Stimulated activated naive CD8-positive, alpha-beta T cell treated with anti-CD3 and anti-CD28 coated beads, Interleukin-15, Interleukin-2, amounts not matched to agents 100 U/mL and 50 U/mL, for 24 hours (primary cell): Measurements from ENCODE around the gene BCAS1.
"Not testable (repeated sequence)": the region's sequence is repeated elsewhere in the genome, so short reads cannot be mapped to it uniquely, and the experiment has no call there.

Experiments
- ATAC-seq: fragments of 150-1000 bp; cut with Tn5 transposase; one replicate; pipeline ENCODE4 v1.10.0; 2021
- DNase-seq: peaks from one replicate; pipeline ENCODE4 v3.0.0; 2021

Gene BCAS1

GRCh38 chr20:54015496-54015895 lies 54.9 kb downstream of the BCAS1 start:
- DNase-seq, result no peak
- no peak for ATAC-seq

GRCh38 chr20:54014293-54014926 lies 56.0 kb downstream of the BCAS1 start:
- DNase-seq (no peak), ATAC-seq (no peak)

GRCh38 chr20:54013471-54013870 lies 56.9 kb downstream of the BCAS1 start:
- DNase-seq (no peak), ATAC-seq (no peak)

GRCh38 chr20:54011346-54011745 lies 59.0 kb downstream of the BCAS1 start:
- DNase-seq, result no peak
- ATAC-seq, result no peak

GRCh38 chr20:54006216-54006615 lies 64.2 kb downstream of the BCAS1 start:
- DNase-seq, ATAC-seq: not testable (repeated sequence)

GRCh38 chr20:54005524-54005923 lies 64.9 kb downstream of the BCAS1 start:
- ATAC-seq, result no peak
- DNase-seq, result no peak

- DNase-seq, result no peak
- peak; percentile 57 for ATAC-seq
Observed at GRCh38 chr20:54004445-54004844, 65.9 kb downstream of the BCAS1 start.

- no peak for DNase-seq
- ATAC-seq, result no peak
Observed at GRCh38 chr20:54002741-54003140, 67.7 kb downstream of the BCAS1 start.

GRCh38 chr20:54002056-54002575 lies 68.3 kb downstream of the BCAS1 start:
- ATAC-seq (no peak), DNase-seq (no peak)

GRCh38 chr20:54000914-54001313 lies 69.5 kb downstream of the BCAS1 start:
- ATAC-seq, result no peak

GRCh38 chr20:54000262-54000661 lies 70.1 kb downstream of the BCAS1 start:
- no peak for ATAC-seq
- DNase-seq, result no peak

More at GRCh38 chr20:54000914-54001313, 69.5 kb downstream of the BCAS1 start:
- no peak for DNase-seq

- DNase-seq, result no peak
- ATAC-seq, result no peak
Observed at GRCh38 chr20:53999077-53999476, 71.3 kb downstream of the BCAS1 start.

GRCh38 chr20:53996584-53997486 lies 73.6 kb downstream of the BCAS1 start:
- ATAC-seq, result no peak

GRCh38 chr20:53995949-53996348 lies 74.4 kb downstream of the BCAS1 start:
- DNase-seq, result no peak
- ATAC-seq, result no peak

More at GRCh38 chr20:53996584-53997486, 73.6 kb downstream of the BCAS1 start:
- DNase-seq, result no peak

GRCh38 chr20:53994088-53994487 lies 76.3 kb downstream of the BCAS1 start:
- DNase-seq (no peak), ATAC-seq (no peak)

GRCh38 chr20:53993310-53993709 lies 77.1 kb downstream of the BCAS1 start:
- ATAC-seq (no peak), DNase-seq (no peak)

GRCh38 chr20:53990768-53991450 lies 79.5 kb downstream of the BCAS1 start:
- no peak for DNase-seq
- ATAC-seq, result no peak

GRCh38 chr20:53990003-53990402 lies 80.4 kb downstream of the BCAS1 start:
- no peak for DNase-seq
- ATAC-seq, result no peak

- DNase-seq (no peak), ATAC-seq (no peak)
Observed at GRCh38 chr20:53989401-53989800, 81.0 kb downstream of the BCAS1 start.

- ATAC-seq (no peak), DNase-seq (no peak)
Observed at GRCh38 chr20:53986037-53986650, 84.2 kb downstream of the BCAS1 start.

- DNase-seq (no peak), ATAC-seq (no peak)
Observed at GRCh38 chr20:53985150-53985518, 85.3 kb downstream of the BCAS1 start.
